WI38 (cell line): ENCODE measurements around the gene NXF1.
"Not testable (repeated sequence)": the region's sequence is repeated elsewhere in the genome, so short reads cannot be mapped to it uniquely, and the experiment has no call there.

Experiments
- H3K4me3 ChIP-seq: 2 replicates; pipeline ENCODE4 v1.5.1; 2011; ENCODE audit warnings: low read depth, mild to moderate bottlenecking, control low read depth, low read length
- CTCF ChIP-seq: IDR thresholded peaks from 2 replicates; pipeline ENCODE4 v1.5.1; 2012; ENCODE audit warnings: low read depth, mild to moderate bottlenecking, control low read depth, low read length

The NXF1 gene

DNA sequence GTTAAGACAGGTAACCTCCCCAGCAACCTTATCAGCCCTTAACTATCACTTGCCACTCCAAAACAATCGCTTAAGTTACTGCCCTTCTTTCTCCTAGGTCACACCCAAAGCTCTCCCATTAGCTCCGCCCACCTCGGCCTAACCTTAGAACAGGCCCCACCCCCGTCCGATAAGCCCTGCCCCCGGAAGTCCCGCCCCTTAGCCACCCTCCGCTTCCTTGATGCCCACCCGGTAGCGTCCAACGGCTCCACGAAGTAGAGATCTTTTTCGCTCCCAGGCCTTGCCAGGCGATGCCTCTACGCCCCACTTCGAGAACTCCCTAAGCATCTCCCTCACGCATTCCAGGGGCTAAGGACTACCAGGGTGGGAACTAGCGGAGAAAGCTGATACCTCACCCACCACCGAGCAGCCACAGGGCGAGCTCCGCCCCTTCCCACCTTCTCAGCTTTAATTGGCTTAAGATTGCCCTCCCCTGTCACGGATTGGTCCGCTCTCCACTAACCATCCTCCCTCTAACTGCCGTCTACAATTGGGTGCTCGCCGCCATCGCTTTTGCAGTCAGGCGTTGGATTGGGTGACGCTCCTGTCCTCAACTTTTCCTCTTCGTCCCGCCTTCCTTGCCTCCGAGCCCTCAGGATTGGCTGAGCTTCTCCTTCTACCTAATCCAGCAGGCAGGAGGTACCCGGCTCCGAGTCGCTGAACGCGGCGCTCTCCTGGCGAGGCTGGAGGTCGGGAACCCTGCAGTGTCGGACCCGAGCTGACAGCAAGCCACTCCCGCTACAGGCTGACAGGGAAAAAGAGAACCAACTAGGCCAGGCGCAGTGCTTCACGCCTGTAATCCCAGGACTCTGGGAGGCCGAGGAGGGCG, 51.3 kb downstream of the NXF1 start, which contains the start of gene ZBTB3:
Gene ZBTB3 (minus strand): TSS at position 425 of the 868 bp plus-strand sequence. CDS start 496 bp downstream, outside the sequence.
- no peak for TF ChIP-seq CTCF
- peak within 1 kb of the TSS; percentile 81 for H3K4me3 ChIP-seq

DNA sequence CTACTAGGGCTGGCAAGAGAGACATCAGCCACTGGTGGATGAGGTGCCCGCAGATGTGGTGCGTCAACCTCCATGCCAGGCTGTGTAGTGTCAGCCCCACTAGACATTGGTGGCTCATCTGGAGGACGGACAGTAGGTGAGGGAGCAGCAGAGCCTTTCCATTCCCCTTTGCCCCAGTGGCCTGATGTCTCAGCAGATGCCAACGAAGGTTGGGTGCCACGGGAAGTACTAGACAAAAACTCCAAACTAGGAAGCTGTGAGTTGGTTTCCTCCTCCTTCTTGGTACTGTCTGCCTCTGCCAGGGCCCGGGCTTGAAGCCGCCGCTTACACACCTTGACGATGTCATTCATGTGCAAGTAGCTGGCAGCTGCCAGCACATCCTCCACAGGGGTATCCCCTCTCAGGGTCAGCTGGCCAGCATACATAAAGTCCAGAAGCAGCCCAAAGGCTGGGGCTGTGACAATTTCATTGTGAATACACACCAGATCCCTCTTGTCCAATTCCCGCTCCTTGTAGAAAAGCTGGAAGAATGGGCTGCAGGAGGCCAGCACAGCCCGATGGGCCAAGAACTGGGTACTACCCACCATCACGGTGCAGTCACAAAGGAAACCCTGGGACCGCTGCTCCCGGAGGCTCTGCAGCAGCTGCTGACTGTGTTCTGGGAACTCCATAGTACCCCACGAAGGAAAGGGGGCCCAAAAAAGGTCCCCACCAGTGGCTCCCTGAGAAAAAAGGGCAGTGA, 52.1 kb downstream of the NXF1 start:
- H3K4me3 ChIP-seq = peak overlapping the region; percentile 81

GRCh38 chr11:62752177-62752785, 53.0 kb downstream of the NXF1 start:
- TF ChIP-seq CTCF = no peak

More for the DNA sequence above, 52.1 kb downstream of the NXF1 start:
- no peak for TF ChIP-seq CTCF

DNA sequence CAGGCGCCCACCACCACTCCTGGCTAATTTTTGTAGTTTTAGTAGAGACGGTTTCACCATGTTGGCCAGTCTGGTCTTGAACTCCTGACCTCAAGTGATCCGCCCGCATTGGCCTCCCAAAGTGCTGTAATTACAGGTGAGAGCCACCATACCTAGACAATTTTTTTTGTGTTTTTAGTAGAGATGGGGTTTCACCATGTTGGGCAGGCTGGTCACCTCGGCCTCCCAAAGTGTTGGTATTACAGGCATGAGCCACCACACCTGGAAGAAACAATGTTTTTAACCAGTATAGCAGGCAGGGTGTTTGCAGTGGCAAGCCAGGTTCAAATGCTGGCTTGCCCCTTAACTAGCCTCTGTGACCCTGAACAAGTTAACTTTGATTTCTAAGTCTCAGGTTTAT, 55.3 kb downstream of the NXF1 start:
- not testable (repeated sequence) for H3K4me3 ChIP-seq

More at GRCh38 chr11:62752177-62752785, 53.0 kb downstream of the NXF1 start:
- no peak overlapping the region for H3K4me3 ChIP-seq

GRCh38 chr11:62747475-62748160, 57.6 kb downstream of the NXF1 start:
- TF ChIP-seq CTCF = no peak

More at GRCh38 chr11:62747475-62748160, 57.6 kb downstream of the NXF1 start:
- H3K4me3 ChIP-seq = no peak overlapping the region
